WTC11 (cell line): ENCODE measurements around the gene PPM1D. TPM values are rescaled to one million over a fixed set of nuclear protein-coding genes. Genes with fewer than 3 reads are reported as not detected.

Experiments
- ATAC-seq: fragments of 200-7000 bp; cut with Tn5 transposase; 2 replicates; pipeline ENCODE4 v1.10.0; 2021; ENCODE audit warnings: mild to moderate bottlenecking, moderate library complexity
- CTCF ChIA-PET: fragments of 300-600 bp; sonication (Branson Sonifier 250); formaldehyde crosslinking; loops from one replicate; lab custom pipeline; 2021; ENCODE audit warnings: antibody characterized with exemption; lab: Charles Lee
- POLR2A ChIA-PET: fragments of 350-600 bp; sonication (Branson Sonifier 250); formaldehyde crosslinking; loops from one replicate; lab custom pipeline; 2021; ENCODE audit warnings: antibody characterized with exemption; lab: Charles Lee
- DNase-seq: peaks from one replicate; pipeline ENCODE4 v3.0.0; 2021; ENCODE audit warnings: low spot score
- H3K27ac Mint-ChIP-seq: 2 replicates; pipeline ENCODE4 v1.8.0; 2021; ENCODE audit warnings: mixed read lengths
- H3K27me3 Mint-ChIP-seq: 2 replicates; pipeline ENCODE4 v1.8.0; 2021; ENCODE audit warnings: low read depth, mild to moderate bottlenecking, moderate library complexity, mixed read lengths
- H3K36me3 Mint-ChIP-seq: 2 replicates; pipeline ENCODE4 v1.8.0; 2021; ENCODE audit warnings: mixed read lengths
- H3K4me1 Mint-ChIP-seq: 2 replicates; pipeline ENCODE4 v1.8.0; 2022; ENCODE audit warnings: mixed read lengths
- H3K4me3 Mint-ChIP-seq: 2 replicates; pipeline ENCODE4 v1.8.0; 2021; ENCODE audit warnings: mild to moderate bottlenecking, moderate library complexity, mixed read lengths
- H3K9me3 Mint-ChIP-seq: 2 replicates; pipeline ENCODE4 v1.8.0; 2021; ENCODE audit warnings: mixed read lengths
- ATF1 ChIP-seq: sonication (generic); formaldehyde crosslinking; IDR thresholded peaks from 2 replicates; pipeline ENCODE4 v1.8.1; 2023; ENCODE audit warnings: mild to moderate bottlenecking, moderate library complexity, missing genetic modification reagents
- FOXK1 ChIP-seq: sonication (generic); formaldehyde crosslinking; IDR thresholded peaks from 2 replicates; pipeline ENCODE4 v1.8.0; 2022; ENCODE audit warnings: mild to moderate bottlenecking, moderate library complexity, missing genetic modification reagents
- MXD4 ChIP-seq: fragments of 250-450 bp; sonication (Bioruptor Pico); IDR thresholded peaks from 2 replicates; pipeline ENCODE4 v1.8.0; 2021; ENCODE audit warnings: mild to moderate bottlenecking, moderate library complexity, borderline replicate concordance
- NFE2L1 ChIP-seq: sonication (generic); formaldehyde crosslinking; IDR thresholded peaks from 2 replicates; pipeline ENCODE4 v1.8.1; 2023; ENCODE audit warnings: missing genetic modification reagents
- OVOL2 ChIP-seq: fragments of 250-450 bp; sonication (Bioruptor Pico); IDR thresholded peaks from 2 replicates; pipeline ENCODE4 v1.9.0; 2021; ENCODE audit warnings: mild to moderate bottlenecking, borderline replicate concordance
- PRRX2 ChIP-seq: fragments of 250-450 bp; sonication (Bioruptor Pico); IDR thresholded peaks from 2 replicates; pipeline ENCODE4 v1.8.0; 2021; ENCODE audit warnings: mild to moderate bottlenecking
- RORB ChIP-seq: fragments of 250-450 bp; sonication (Bioruptor Pico); IDR thresholded peaks from 2 replicates; pipeline ENCODE4 v1.9.0; 2021; ENCODE audit warnings: mild to moderate bottlenecking
- SMAD4 ChIP-seq: sonication (generic); formaldehyde crosslinking; IDR thresholded peaks from 2 replicates; pipeline ENCODE4 v1.8.0; 2022; ENCODE audit warnings: mild to moderate bottlenecking, missing genetic modification reagents
- SP1 ChIP-seq: sonication (generic); formaldehyde crosslinking; conservative IDR thresholded peaks from 2 replicates; pipeline ENCODE4 v1.8.1; 2022; ENCODE audit warnings: missing genetic modification reagents
- ZNF219 ChIP-seq: sonication (generic); formaldehyde crosslinking; IDR thresholded peaks from 2 replicates; pipeline ENCODE4 v1.8.0; 2023; ENCODE audit warnings: missing genetic modification reagents, mild to moderate bottlenecking, borderline replicate concordance
- ZNF232 ChIP-seq: sonication (generic); formaldehyde crosslinking; IDR thresholded peaks from 2 replicates; pipeline ENCODE4 v1.8.0; 2022; ENCODE audit warnings: mild to moderate bottlenecking, missing genetic modification reagents
- ZNF423 ChIP-seq: fragments of 250-450 bp; sonication (Bioruptor Pico); IDR thresholded peaks from 2 replicates; pipeline ENCODE4 v2.1.2; 2022; ENCODE audit warnings: mild to moderate bottlenecking, moderate library complexity
- total RNA-seq: library from RNA; stranded (reverse); gene quantifications from 3 replicates; pipeline ENCODE4 v1.2.3, GENCODE V29; 2021
- TF ChIP-seq, protein P1 (sequence below): sonication (generic); formaldehyde crosslinking; IDR thresholded peaks from 2 replicates; pipeline ENCODE4 v1.8.1; 2022; ENCODE audit warnings: mild to moderate bottlenecking, missing genetic modification reagents, moderate library complexity, borderline replicate concordance
- TF ChIP-seq, protein P2 (sequence below): sonication (generic); formaldehyde crosslinking; IDR thresholded peaks from 2 replicates; pipeline ENCODE4 v1.8.0; 2022; ENCODE audit warnings: mild to moderate bottlenecking, missing genetic modification reagents
- TF ChIP-seq, protein P3 (sequence below): sonication (generic); formaldehyde crosslinking; IDR thresholded peaks from 2 replicates; pipeline ENCODE4 v1.8.0; 2022; ENCODE audit warnings: mild to moderate bottlenecking, missing genetic modification reagents
- TF ChIP-seq, protein P4 (sequence below): sonication (generic); formaldehyde crosslinking; IDR thresholded peaks from 2 replicates; pipeline ENCODE4 v1.8.1; 2023; ENCODE audit warnings: mild to moderate bottlenecking, moderate library complexity, missing genetic modification reagents
- TF ChIP-seq, protein P5 (sequence below): fragments of 250-450 bp; sonication (Bioruptor Pico); IDR thresholded peaks from 2 replicates; pipeline ENCODE4 v1.9.0; 2021; ENCODE audit warnings: moderate library complexity, mild to moderate bottlenecking, inconsistent platforms, borderline replicate concordance
- TF ChIP-seq, protein P6 (sequence below): fragments of 250-450 bp; sonication (Bioruptor Pico); IDR thresholded peaks from 2 replicates; pipeline ENCODE4 v1.9.0; 2021; ENCODE audit warnings: mild to moderate bottlenecking, borderline replicate concordance
- TF ChIP-seq, protein P7 (sequence below): sonication (generic); formaldehyde crosslinking; IDR thresholded peaks from 2 replicates; pipeline ENCODE4 v1.8.0; 2023; ENCODE audit warnings: mild to moderate bottlenecking, missing genetic modification reagents
- TF ChIP-seq, protein P8 (sequence below): sonication (generic); formaldehyde crosslinking; IDR thresholded peaks from 2 replicates; pipeline ENCODE4 v1.8.1; 2022; ENCODE audit warnings: low read depth, mild to moderate bottlenecking, moderate library complexity, missing genetic modification reagents, borderline replicate concordance

Gene PPM1D
- total RNA-seq, 1 experiment from 2014 or later = 20.4 TPM

DNA sequence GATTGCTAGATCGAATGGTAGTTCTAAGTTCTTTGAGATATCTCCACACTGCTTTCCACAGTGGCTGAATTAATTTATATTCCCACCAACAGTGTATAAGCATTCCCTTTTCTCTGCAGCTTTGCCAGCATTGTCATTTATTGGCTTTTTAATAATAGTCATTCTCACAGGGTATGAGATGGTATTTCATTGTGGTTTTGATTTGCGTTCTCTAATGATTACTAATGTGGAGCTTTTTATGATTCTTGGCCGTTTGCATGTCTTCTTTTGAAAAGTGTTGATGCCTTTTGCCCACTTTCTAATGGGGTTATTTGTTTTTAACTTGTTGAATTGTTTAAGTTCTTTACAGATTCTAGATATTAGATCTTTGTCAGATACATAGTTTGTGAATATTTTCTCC lies 41.1 kb downstream of the PPM1D start:
- Mint-ChIP-seq H3K4me1 (peaks cover 5% of the 10 kb centered on the region), H3K27ac (no peak overlapping the region), H3K4me3 (no peak overlapping the region), H3K9me3 (no peaks in the 10 kb centered on the region), H3K27me3 (no peaks in the 10 kb centered on the region), H3K36me3 (peaks cover 8% of the 10 kb centered on the region)
- ChIA-PET CTCF (interaction anchor here (0.6 to 2.7 kb wide), 12 partner anchors 11 to 202 kb away, joined by 3 to 8 read pairs (median 4); partner anchors contain the start of gene PPM1D), POLR2A (no interaction called here)
- ATAC-seq (no peak), DNase-seq (no peak)
- TF ChIP-seq ZNF219 = no peak
- TF ChIP-seq SMAD4 (CRISPR knock-in tag) = no peak
- TF ChIP-seq PRRX2 = no peak
- TF ChIP-seq, protein P1, sequence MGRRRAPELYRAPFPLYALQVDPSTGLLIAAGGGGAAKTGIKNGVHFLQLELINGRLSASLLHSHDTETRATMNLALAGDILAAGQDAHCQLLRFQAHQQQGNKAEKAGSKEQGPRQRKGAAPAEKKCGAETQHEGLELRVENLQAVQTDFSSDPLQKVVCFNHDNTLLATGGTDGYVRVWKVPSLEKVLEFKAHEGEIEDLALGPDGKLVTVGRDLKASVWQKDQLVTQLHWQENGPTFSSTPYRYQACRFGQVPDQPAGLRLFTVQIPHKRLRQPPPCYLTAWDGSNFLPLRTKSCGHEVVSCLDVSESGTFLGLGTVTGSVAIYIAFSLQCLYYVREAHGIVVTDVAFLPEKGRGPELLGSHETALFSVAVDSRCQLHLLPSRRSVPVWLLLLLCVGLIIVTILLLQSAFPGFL = no peak
- TF ChIP-seq ATF1 (CRISPR knock-in tag) = no peak
- TF ChIP-seq, protein P2, sequence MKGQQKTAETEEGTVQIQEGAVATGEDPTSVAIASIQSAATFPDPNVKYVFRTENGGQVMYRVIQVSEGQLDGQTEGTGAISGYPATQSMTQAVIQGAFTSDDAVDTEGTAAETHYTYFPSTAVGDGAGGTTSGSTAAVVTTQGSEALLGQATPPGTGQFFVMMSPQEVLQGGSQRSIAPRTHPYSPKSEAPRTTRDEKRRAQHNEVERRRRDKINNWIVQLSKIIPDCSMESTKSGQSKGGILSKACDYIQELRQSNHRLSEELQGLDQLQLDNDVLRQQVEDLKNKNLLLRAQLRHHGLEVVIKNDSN (CRISPR knock-in tag) = no peak
- no peak for TF ChIP-seq ZNF423 (CRISPR knock-in tag)
- TF ChIP-seq, protein P3, sequence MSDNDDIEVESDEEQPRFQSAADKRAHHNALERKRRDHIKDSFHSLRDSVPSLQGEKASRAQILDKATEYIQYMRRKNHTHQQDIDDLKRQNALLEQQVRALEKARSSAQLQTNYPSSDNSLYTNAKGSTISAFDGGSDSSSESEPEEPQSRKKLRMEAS (CRISPR knock-in tag) = no peak
- TF ChIP-seq, protein P4, sequence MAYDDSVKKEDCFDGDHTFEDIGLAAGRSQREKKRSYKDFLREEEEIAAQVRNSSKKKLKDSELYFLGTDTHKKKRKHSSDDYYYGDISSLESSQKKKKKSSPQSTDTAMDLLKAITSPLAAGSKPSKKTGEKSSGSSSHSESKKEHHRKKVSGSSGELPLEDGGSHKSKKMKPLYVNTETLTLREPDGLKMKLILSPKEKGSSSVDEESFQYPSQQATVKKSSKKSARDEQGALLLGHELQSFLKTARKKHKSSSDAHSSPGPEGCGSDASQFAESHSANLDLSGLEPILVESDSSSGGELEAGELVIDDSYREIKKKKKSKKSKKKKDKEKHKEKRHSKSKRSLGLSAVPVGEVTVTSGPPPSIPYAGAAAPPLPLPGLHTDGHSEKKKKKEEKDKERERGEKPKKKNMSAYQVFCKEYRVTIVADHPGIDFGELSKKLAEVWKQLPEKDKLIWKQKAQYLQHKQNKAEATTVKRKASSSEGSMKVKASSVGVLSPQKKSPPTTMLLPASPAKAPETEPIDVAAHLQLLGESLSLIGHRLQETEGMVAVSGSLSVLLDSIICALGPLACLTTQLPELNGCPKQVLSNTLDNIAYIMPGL (CRISPR knock-in tag) = no peak
- TF ChIP-seq, protein P5, sequence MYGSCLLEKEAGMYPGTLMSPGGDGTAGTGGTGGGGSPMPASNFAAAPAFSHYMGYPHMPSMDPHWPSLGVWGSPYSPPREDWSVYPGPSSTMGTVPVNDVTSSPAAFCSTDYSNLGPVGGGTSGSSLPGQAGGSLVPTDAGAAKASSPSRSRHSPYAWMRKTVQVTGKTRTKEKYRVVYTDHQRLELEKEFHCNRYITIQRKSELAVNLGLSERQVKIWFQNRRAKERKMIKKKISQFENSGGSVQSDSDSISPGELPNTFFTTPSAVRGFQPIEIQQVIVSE (CRISPR knock-in tag) = no peak
- TF ChIP-seq NFE2L1 (CRISPR knock-in tag) = no peak
- TF ChIP-seq FOXK1 (CRISPR knock-in tag) = no peak
- TF ChIP-seq, protein P6, sequence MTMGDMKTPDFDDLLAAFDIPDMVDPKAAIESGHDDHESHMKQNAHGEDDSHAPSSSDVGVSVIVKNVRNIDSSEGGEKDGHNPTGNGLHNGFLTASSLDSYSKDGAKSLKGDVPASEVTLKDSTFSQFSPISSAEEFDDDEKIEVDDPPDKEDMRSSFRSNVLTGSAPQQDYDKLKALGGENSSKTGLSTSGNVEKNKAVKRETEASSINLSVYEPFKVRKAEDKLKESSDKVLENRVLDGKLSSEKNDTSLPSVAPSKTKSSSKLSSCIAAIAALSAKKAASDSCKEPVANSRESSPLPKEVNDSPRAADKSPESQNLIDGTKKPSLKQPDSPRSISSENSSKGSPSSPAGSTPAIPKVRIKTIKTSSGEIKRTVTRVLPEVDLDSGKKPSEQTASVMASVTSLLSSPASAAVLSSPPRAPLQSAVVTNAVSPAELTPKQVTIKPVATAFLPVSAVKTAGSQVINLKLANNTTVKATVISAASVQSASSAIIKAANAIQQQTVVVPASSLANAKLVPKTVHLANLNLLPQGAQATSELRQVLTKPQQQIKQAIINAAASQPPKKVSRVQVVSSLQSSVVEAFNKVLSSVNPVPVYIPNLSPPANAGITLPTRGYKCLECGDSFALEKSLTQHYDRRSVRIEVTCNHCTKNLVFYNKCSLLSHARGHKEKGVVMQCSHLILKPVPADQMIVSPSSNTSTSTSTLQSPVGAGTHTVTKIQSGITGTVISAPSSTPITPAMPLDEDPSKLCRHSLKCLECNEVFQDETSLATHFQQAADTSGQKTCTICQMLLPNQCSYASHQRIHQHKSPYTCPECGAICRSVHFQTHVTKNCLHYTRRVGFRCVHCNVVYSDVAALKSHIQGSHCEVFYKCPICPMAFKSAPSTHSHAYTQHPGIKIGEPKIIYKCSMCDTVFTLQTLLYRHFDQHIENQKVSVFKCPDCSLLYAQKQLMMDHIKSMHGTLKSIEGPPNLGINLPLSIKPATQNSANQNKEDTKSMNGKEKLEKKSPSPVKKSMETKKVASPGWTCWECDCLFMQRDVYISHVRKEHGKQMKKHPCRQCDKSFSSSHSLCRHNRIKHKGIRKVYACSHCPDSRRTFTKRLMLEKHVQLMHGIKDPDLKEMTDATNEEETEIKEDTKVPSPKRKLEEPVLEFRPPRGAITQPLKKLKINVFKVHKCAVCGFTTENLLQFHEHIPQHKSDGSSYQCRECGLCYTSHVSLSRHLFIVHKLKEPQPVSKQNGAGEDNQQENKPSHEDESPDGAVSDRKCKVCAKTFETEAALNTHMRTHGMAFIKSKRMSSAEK (CRISPR knock-in tag) = no peak
- TF ChIP-seq SP1 (CRISPR knock-in tag) = no peak
- no peak for TF ChIP-seq ZNF232
- TF ChIP-seq, protein P7, sequence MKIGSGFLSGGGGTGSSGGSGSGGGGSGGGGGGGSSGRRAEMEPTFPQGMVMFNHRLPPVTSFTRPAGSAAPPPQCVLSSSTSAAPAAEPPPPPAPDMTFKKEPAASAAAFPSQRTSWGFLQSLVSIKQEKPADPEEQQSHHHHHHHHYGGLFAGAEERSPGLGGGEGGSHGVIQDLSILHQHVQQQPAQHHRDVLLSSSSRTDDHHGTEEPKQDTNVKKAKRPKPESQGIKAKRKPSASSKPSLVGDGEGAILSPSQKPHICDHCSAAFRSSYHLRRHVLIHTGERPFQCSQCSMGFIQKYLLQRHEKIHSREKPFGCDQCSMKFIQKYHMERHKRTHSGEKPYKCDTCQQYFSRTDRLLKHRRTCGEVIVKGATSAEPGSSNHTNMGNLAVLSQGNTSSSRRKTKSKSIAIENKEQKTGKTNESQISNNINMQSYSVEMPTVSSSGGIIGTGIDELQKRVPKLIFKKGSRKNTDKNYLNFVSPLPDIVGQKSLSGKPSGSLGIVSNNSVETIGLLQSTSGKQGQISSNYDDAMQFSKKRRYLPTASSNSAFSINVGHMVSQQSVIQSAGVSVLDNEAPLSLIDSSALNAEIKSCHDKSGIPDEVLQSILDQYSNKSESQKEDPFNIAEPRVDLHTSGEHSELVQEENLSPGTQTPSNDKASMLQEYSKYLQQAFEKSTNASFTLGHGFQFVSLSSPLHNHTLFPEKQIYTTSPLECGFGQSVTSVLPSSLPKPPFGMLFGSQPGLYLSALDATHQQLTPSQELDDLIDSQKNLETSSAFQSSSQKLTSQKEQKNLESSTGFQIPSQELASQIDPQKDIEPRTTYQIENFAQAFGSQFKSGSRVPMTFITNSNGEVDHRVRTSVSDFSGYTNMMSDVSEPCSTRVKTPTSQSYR (CRISPR knock-in tag) = no peak
- no peak for TF ChIP-seq MXD4 (CRISPR knock-in tag)
- TF ChIP-seq, protein P8, sequence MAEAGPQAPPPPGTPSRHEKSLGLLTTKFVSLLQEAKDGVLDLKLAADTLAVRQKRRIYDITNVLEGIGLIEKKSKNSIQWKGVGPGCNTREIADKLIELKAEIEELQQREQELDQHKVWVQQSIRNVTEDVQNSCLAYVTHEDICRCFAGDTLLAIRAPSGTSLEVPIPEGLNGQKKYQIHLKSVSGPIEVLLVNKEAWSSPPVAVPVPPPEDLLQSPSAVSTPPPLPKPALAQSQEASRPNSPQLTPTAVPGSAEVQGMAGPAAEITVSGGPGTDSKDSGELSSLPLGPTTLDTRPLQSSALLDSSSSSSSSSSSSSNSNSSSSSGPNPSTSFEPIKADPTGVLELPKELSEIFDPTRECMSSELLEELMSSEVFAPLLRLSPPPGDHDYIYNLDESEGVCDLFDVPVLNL (CRISPR knock-in tag) = no peak
- no peak for TF ChIP-seq OVOL2 (CRISPR knock-in tag)
- no peak for TF ChIP-seq RORB (CRISPR knock-in tag)
